ENCODE results near the gene GNA12.

- TF ChIP-seq, protein P1, sequence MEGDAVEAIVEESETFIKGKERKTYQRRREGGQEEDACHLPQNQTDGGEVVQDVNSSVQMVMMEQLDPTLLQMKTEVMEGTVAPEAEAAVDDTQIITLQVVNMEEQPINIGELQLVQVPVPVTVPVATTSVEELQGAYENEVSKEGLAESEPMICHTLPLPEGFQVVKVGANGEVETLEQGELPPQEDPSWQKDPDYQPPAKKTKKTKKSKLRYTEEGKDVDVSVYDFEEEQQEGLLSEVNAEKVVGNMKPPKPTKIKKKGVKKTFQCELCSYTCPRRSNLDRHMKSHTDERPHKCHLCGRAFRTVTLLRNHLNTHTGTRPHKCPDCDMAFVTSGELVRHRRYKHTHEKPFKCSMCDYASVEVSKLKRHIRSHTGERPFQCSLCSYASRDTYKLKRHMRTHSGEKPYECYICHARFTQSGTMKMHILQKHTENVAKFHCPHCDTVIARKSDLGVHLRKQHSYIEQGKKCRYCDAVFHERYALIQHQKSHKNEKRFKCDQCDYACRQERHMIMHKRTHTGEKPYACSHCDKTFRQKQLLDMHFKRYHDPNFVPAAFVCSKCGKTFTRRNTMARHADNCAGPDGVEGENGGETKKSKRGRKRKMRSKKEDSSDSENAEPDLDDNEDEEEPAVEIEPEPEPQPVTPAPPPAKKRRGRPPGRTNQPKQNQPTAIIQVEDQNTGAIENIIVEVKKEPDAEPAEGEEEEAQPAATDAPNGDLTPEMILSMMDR (IDR thresholded peaks at IDR 0.05) = no peak
- no peak for TF ChIP-seq POLR2A (IDR thresholded peaks at IDR 0.05)
These were observed 22.5 kb upstream of the GNA12 start for GRCh38 chr7:2866601-2867000.
